ENCODE results near the gene COPE.

COPE gene

DNA sequence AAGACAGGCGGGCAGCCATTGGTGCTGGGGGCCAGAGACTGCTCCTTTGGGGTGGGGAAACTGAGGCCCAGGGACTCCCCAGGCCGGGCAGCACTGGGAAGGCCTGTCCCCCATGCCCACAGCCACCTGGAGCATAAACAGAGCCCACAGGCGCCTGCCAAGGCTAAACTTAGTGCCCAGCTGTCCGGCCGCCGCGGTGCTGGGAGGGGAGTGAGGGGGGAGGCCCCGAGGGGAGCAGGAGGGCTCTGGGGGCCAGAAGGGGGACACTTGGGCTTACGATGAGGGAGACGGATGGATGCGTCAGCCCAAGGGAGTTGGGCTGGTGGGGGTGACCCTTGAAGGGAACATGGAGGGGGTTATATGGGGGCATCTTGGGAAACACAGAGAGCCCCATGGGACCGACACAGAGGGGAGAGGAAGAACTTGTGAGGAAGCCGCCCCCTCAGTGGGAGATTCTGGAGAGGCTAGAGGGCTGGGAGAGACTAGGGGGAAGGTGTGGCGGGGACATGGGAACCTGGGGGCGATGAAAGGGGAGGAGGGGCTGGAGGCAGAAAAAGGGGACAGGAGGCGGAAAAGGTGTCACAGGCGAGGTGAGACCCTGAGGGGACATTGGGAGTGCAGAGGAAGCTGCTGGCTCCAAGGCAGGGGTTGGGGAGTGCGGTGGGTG is 25.5 kb downstream of the COPE start:
- H3K27ac Mint-ChIP-seq, result no peak overlapping the region
- peak overlapping the region; percentile 56 to 70 (median 68) for H3K4me3 Mint-ChIP-seq

GRCh38 chr19:18889949-18890745 is 29.0 kb downstream of the COPE start:
- Mint-ChIP-seq H3K9me3 (no peaks in the 10 kb centered on the region), H3K27me3 (ENCODE audit: low read depth) (no peaks in the 10 kb centered on the region), H3K27ac (no peak overlapping the region)

More for the DNA sequence above, 25.5 kb downstream of the COPE start:
- TF ChIP-seq, protein P1, sequence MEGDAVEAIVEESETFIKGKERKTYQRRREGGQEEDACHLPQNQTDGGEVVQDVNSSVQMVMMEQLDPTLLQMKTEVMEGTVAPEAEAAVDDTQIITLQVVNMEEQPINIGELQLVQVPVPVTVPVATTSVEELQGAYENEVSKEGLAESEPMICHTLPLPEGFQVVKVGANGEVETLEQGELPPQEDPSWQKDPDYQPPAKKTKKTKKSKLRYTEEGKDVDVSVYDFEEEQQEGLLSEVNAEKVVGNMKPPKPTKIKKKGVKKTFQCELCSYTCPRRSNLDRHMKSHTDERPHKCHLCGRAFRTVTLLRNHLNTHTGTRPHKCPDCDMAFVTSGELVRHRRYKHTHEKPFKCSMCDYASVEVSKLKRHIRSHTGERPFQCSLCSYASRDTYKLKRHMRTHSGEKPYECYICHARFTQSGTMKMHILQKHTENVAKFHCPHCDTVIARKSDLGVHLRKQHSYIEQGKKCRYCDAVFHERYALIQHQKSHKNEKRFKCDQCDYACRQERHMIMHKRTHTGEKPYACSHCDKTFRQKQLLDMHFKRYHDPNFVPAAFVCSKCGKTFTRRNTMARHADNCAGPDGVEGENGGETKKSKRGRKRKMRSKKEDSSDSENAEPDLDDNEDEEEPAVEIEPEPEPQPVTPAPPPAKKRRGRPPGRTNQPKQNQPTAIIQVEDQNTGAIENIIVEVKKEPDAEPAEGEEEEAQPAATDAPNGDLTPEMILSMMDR (IDR thresholded peaks at IDR 0.05; ENCODE audit: unreplicated experiment in 3 of 3), result no peak
- Mint-ChIP-seq H3K36me3 (ENCODE audit: low read depth) (peaks cover 5% of the 10 kb centered on the region), H3K27me3 (ENCODE audit: low read depth) (no peaks in the 10 kb centered on the region), H3K4me1 (no peaks in the 10 kb centered on the region), H3K9me3 (no peaks in the 10 kb centered on the region)

GRCh38 chr19:18886972-18887371 is 32.2 kb downstream of the COPE start:
- Mint-ChIP-seq H3K4me3 (no peak overlapping the region), H3K36me3 (ENCODE audit: low read depth) (peaks cover 21% of the 10 kb centered on the region), H3K4me1 (no peaks in the 10 kb centered on the region), H3K9me3 (no peaks in the 10 kb centered on the region), H3K27ac (no peak overlapping the region), H3K27me3 (ENCODE audit: low read depth) (no peaks in the 10 kb centered on the region)
- TF ChIP-seq, protein P1 (IDR thresholded peaks at IDR 0.05; ENCODE audit: unreplicated experiment in 3 of 3), result no peak

More at GRCh38 chr19:18889949-18890745, 29.0 kb downstream of the COPE start:
- Mint-ChIP-seq H3K4me1 (no peaks in the 10 kb centered on the region), H3K4me3 (no peak overlapping the region), H3K36me3 (ENCODE audit: low read depth) (peaks cover 12% of the 10 kb centered on the region)
- TF ChIP-seq, protein P1 (IDR thresholded peaks at IDR 0.05; ENCODE audit: unreplicated experiment in 3 of 3), result no peak

DNA sequence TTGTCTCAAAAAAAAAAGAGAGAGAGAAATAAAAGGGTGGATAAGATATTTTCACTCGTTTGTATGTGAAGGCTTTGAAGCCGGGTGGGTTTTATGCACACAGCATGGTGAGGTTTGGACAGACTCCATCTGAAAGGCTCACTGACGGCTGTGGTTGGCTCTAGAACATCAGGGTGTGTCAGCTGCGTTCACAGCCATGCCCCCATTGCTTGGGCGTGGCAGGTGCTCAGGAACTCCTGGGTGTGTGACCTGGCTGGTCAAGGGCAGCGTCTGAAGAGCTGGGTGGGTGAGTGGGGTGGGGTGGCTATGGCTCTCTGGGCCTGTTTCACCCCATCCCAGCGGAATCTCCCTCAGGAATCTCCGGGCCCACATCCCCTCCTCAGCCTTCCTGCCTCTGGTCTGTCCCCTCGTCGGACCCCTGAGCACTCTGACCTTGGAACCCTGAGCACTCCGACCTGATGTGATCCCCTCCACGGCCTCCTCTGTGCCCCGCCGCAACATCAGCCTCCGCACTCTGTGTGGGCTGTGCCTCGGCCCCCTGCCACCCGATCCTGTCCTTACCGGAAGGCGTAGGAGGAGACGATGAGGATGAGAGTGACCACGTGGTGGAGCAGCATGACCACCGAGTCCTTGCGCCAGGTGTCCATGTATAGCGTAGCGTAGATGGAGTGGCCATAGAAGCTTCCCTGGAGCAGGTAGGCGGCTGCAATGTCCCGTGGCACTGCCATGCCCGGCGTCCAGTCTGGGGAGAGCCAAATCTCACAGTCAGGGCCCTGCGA is 35.5 kb downstream of the COPE start:
- no peaks in the 10 kb centered on the region for H3K4me1 Mint-ChIP-seq
- no peaks in the 10 kb centered on the region for H3K27me3 Mint-ChIP-seq (ENCODE audit: low read depth)
- no peak overlapping the region for H3K4me3 Mint-ChIP-seq
- H3K27ac Mint-ChIP-seq, result no peak overlapping the region
- TF ChIP-seq, protein P1 (IDR thresholded peaks at IDR 0.05; ENCODE audit: unreplicated experiment in 3 of 3), result no peak
- H3K36me3 Mint-ChIP-seq (ENCODE audit: low read depth), result peaks cover 31% of the 10 kb centered on the region
- no peaks in the 10 kb centered on the region for H3K9me3 Mint-ChIP-seq

GRCh38 chr19:18881491-18881890 is 37.7 kb downstream of the COPE start:
- H3K4me1 Mint-ChIP-seq, result no peaks in the 10 kb centered on the region
- no peak overlapping the region for H3K27ac Mint-ChIP-seq
- H3K36me3 Mint-ChIP-seq (ENCODE audit: low read depth), result peaks cover 44% of the 10 kb centered on the region
- TF ChIP-seq, protein P1 (IDR thresholded peaks at IDR 0.05; ENCODE audit: unreplicated experiment in 3 of 3), result no peak
- no peaks in the 10 kb centered on the region for H3K27me3 Mint-ChIP-seq (ENCODE audit: low read depth)
- H3K9me3 Mint-ChIP-seq, result peaks cover 10% of the 10 kb centered on the region
- H3K4me3 Mint-ChIP-seq, result no peak overlapping the region
